ENCODE results near the gene CA12. TPM values are rescaled to one million over a fixed set of nuclear protein-coding genes. Genes with fewer than 3 reads are reported as not detected.
A peak's percentile ranks its signal among the peaks of the same experiment; 100 is the strongest.

Gene CA12
- total and polyA plus RNA-seq, 9 of the 15 experiments (the other 6 are each of a cell fraction or from before 2014, with no cell fraction given): 0.01 to 0.78 (median 0.15) TPM; not detected in 1

- TF ChIP-seq CBX2 (IDR thresholded peaks at IDR 0.05; ENCODE audit: insufficient read depth, low read length, poor library complexity, severe bottlenecking) (no peak), CBFB (CRISPR knock-in tag; IDR thresholded peaks at IDR 0.05) (no peak), TAF9B (IDR thresholded peaks at IDR 0.05; ENCODE audit: partially characterized antibody) (no peak), ZNF740 (CRISPR knock-in tag; IDR thresholded peaks at IDR 0.05) (peak; percentile 66), ZNF740 (tag; IDR thresholded peaks at IDR 0.05) (peak in 1 of 2 experiments; percentile 63; a peak in 1 of 4 replicates), NFXL1 (CRISPR knock-in tag; IDR thresholded peaks at IDR 0.05) (no peak), POLR2AphosphoS2 (IDR thresholded peaks at IDR 0.05; ENCODE audit: low read length) (no peak), ARID4B (CRISPR knock-in tag; IDR thresholded peaks at IDR 0.05) (no peak), SPI1 (IDR thresholded peaks at IDR 0.05; ENCODE audit: borderline replicate concordance, low read depth, low read length) (no peak), BRF1 (IDR thresholded peaks at IDR 0.05; ENCODE audit: borderline replicate concordance, extremely low read depth, insufficient read length) (no peak), RFX5 (IDR thresholded peaks at IDR 0.05; ENCODE audit: low read depth, low read length) (no peak), NELFE (IDR thresholded peaks at IDR 0.05; ENCODE audit: insufficient read depth, insufficient read length) (no peak), NRF1 (conservative IDR thresholded peaks at IDR 0.05 in 1 of 2, IDR thresholded peaks at IDR 0.05 in 1 of 2) (no peak; a peak in 1 of 4 replicates), MCM2 (IDR thresholded peaks at IDR 0.05; ENCODE audit: low read depth) (no peak), ZNF75A (CRISPR knock-in tag; IDR thresholded peaks at IDR 0.05) (peak; percentile 57; the same call in 1 of the 2 replicates), FOXK2 (conservative IDR thresholded peaks at IDR 0.05 in 1 of 2, IDR thresholded peaks at IDR 0.05 in 1 of 2; ENCODE audit: low read depth in 2 of 2) (no peak), FOXA1 (IDR thresholded peaks at IDR 0.05; ENCODE audit: borderline replicate concordance) (no peak), TAL1 (IDR thresholded peaks at IDR 0.05) (no peak)
- TF ChIP-seq, protein P1, sequence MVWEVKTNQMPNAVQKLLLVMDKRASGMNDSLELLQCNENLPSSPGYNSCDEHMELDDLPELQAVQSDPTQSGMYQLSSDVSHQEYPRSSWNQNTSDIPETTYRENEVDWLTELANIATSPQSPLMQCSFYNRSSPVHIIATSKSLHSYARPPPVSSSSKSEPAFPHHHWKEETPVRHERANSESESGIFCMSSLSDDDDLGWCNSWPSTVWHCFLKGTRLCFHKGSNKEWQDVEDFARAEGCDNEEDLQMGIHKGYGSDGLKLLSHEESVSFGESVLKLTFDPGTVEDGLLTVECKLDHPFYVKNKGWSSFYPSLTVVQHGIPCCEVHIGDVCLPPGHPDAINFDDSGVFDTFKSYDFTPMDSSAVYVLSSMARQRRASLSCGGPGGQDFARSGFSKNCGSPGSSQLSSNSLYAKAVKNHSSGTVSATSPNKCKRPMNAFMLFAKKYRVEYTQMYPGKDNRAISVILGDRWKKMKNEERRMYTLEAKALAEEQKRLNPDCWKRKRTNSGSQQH (CRISPR knock-in tag; IDR thresholded peaks at IDR 0.05): no peak
Measured at GRCh38 chr15:63344731-63345390, 36.8 kb downstream of the CA12 start (continued).
